T-helper 2 cell treated with Interferon-gamma antibody and Interleukin-4, amounts not matched to agents 5 μg/mL and 100 μg/mL, for 36 hours (primary cell): ENCODE results near the gene THSD8.
"Not testable (repeated sequence)": the region's sequence is repeated elsewhere in the genome, so short reads cannot be mapped to it uniquely, and the experiment has no call there.

ENCODE experiments used
- DNase-seq: peaks from one replicate; pipeline ENCODE4 v3.0.0; 2021; ENCODE audit warnings: low spot score
- H3K27ac Mint-ChIP-seq: one replicate; pipeline ENCODE4 v1.8.0; 2021; ENCODE audit warnings: mild to moderate bottlenecking, mixed read lengths
- H3K27me3 Mint-ChIP-seq: one replicate; pipeline ENCODE4 v1.8.0; 2021; ENCODE audit warnings: low read depth, mixed read lengths
- H3K36me3 Mint-ChIP-seq: one replicate; pipeline ENCODE4 v1.8.0; 2021; ENCODE audit warnings: low read depth, mixed read lengths
- H3K4me1 Mint-ChIP-seq: one replicate; pipeline ENCODE4 v1.8.0; 2021; ENCODE audit warnings: low read depth, mixed read lengths
- H3K4me3 Mint-ChIP-seq: one replicate; pipeline ENCODE4 v1.8.0; 2022; ENCODE audit warnings: mild to moderate bottlenecking, moderate library complexity, mixed read lengths
- H3K9me3 Mint-ChIP-seq: one replicate; pipeline ENCODE4 v1.8.0; 2021; ENCODE audit warnings: mixed read lengths

Gene THSD8

GRCh38 chr19:12838182-12838885, 36.5 kb downstream of the THSD8 start, which contains the start of gene MAST1:
Gene MAST1 (plus strand): TSS chr19:12838515. CDS start chr19:12838573, 58 bp downstream.
- peak within 1 kb of the TSS; percentile 16 for H3K27ac Mint-ChIP-seq
- H3K4me1 Mint-ChIP-seq, result peaks cover 32% of the 10 kb centered on the region
- H3K4me3 Mint-ChIP-seq, result peak within 1 kb of the TSS; percentile 70
- no peaks in the 10 kb centered on the region for H3K9me3 Mint-ChIP-seq
- H3K36me3 Mint-ChIP-seq, result no peaks in the 10 kb centered on the region
- H3K27me3 Mint-ChIP-seq, result peaks cover 74% of the 10 kb centered on the region
- peak; percentile 56 for DNase-seq

- Mint-ChIP-seq H3K4me1 (peaks cover 32% of the 10 kb centered on the region), H3K27me3 (peaks cover 73% of the 10 kb centered on the region), H3K4me3 (peak overlapping the region; percentile 70), H3K27ac (peak overlapping the region; percentile 16), H3K36me3 (no peaks in the 10 kb centered on the region), H3K9me3 (no peaks in the 10 kb centered on the region)
- peak; percentile 23 for DNase-seq
These were observed 37.3 kb downstream of the THSD8 start for GRCh38 chr19:12838886-12839756.

DNA sequence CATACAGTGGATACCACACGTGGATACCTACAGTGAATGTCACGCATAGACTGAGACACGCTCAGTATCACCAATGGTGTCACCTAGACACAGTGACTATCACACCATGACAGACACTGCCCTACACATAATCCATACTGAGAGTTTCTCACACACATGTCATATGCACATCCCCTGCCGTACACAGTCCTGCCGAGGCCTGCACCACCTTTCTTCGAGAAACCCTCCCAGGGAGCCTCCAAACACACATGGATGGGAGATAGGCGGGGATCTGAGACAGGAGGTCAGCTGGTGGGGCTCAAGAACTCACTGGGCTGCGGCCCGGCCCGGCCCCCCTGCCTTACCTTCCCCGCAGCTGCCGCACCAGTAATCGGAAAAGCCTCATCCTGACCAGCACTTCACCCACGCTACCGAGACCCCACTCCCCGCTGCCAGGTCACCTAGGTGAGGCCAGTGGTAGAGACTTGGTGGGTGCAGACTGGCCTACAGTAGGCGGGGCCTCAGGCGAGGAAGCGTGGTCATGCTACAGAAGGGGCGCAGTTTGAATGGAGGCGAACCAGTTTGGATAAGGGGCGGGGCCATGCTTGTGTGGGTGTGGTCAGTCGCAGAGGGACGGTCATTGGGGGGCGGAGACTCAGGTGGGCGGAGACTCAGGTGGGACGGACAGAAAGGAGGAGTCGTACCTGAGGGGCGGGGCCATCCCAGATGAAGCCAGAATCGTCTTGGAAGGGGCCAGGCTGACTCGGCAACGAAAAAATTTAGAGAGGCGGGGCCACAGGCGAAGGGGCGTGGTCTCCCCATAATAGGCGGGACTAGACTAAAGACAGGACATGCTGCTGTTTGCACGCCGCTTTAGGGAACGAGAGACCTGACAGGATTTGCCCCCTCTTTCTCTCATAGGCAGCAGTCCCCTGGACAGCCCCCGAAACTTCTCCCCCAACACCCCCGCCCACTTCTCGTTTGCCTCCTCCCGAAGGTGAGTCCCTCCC, 38.5 kb downstream of the THSD8 start:
- peak overlapping the region; percentile 58 for H3K4me3 Mint-ChIP-seq
- no peaks in the 10 kb centered on the region for H3K36me3 Mint-ChIP-seq
- peak; percentile 49 for DNase-seq
- H3K27ac Mint-ChIP-seq, result no peak overlapping the region
- peaks cover 64% of the 10 kb centered on the region for H3K27me3 Mint-ChIP-seq
- H3K4me1 Mint-ChIP-seq, result peaks cover 27% of the 10 kb centered on the region
- H3K9me3 Mint-ChIP-seq, result no peaks in the 10 kb centered on the region

DNA sequence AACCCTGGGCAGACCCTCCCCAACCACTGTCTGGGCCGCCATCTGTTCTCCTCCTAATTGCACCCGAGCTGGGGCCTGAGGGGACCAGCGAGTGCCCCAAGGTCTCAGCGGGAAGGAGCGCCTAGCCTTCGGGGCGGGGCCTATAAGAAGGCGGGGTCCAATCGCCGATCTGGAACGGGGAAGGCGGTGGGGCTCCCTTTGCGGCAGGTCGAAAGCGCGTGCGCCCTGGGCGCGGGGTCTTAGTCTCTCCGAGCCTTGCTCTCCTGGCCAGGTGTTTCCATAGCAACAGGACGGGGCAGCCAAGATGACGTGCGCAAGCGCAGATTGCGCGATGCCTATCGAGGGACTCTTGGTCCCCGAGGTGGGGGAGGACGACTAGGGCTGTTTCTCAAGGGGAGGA, 39.2 kb downstream of the THSD8 start:
- Mint-ChIP-seq H3K4me1 (peaks cover 24% of the 10 kb centered on the region), H3K36me3 (no peaks in the 10 kb centered on the region), H3K27ac (no peak overlapping the region), H3K27me3 (peaks cover 57% of the 10 kb centered on the region), H3K9me3 (no peaks in the 10 kb centered on the region), H3K4me3 (peak overlapping the region; percentile 58)
- peak; percentile 26 for DNase-seq

- Mint-ChIP-seq H3K27me3 (peaks cover 44% of the 10 kb centered on the region), H3K9me3 (no peaks in the 10 kb centered on the region), H3K4me3 (no peak overlapping the region), H3K36me3 (no peaks in the 10 kb centered on the region), H3K27ac (no peak overlapping the region), H3K4me1 (peaks cover 23% of the 10 kb centered on the region)
- DNase-seq, result no peak
These were observed 40.6 kb downstream of the THSD8 start for GRCh38 chr19:12842511-12842910.

- no peak for DNase-seq
- Mint-ChIP-seq H3K27me3 (peaks cover 39% of the 10 kb centered on the region), H3K9me3 (no peaks in the 10 kb centered on the region), H3K27ac (no peak overlapping the region), H3K36me3 (no peaks in the 10 kb centered on the region), H3K4me1 (peaks cover 23% of the 10 kb centered on the region), H3K4me3 (no peak overlapping the region)
These were observed 41.5 kb downstream of the THSD8 start for GRCh38 chr19:12843328-12843727.

DNA sequence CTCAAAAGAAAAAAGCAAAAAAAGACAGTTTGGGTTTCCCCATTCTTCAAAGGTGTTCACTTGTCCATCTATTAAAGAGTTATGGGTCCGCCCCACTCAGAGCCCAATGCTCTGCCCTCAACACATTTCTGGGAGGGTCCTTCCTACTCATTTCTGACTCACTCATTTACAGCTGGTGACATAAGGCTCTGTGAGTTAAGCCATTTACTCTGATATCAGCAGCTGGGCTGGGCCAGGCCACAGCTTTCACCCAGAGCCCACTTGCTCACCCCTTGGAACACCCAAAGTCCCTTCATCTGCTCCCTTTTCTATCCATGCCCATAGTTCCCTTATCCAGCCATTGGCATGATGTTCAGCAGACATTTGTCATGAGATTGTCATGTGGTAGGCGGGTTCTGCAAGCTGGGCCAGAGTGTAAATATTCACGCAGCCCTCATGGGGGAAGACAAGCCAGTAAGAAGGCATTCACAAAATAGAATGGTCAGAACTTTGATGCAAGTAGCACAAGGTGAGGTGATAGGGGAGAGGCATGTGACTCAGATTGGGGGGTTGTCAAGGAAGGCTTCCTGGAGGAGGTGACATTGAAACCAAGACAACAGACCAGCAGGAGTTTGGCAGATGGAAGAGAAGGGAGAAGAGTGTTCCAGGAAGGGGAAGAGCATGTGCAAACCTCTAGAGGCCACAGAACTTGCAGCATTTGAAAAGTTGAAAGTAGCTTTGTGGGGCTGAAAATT, 42.3 kb downstream of the THSD8 start:
- H3K4me3 Mint-ChIP-seq, result no peak overlapping the region
- no peaks in the 10 kb centered on the region for H3K36me3 Mint-ChIP-seq
- H3K4me1 Mint-ChIP-seq, result peaks cover 18% of the 10 kb centered on the region
- H3K9me3 Mint-ChIP-seq, result no peaks in the 10 kb centered on the region
- H3K27ac Mint-ChIP-seq, result no peak overlapping the region
- H3K27me3 Mint-ChIP-seq, result peaks cover 33% of the 10 kb centered on the region
- no peak for DNase-seq

GRCh38 chr19:12846613-12847012, 44.7 kb downstream of the THSD8 start:
- not testable (repeated sequence) for H3K27ac Mint-ChIP-seq, H3K9me3 Mint-ChIP-seq, H3K4me3 Mint-ChIP-seq, DNase-seq, H3K4me1 Mint-ChIP-seq, H3K36me3 Mint-ChIP-seq, H3K27me3 Mint-ChIP-seq

DNA sequence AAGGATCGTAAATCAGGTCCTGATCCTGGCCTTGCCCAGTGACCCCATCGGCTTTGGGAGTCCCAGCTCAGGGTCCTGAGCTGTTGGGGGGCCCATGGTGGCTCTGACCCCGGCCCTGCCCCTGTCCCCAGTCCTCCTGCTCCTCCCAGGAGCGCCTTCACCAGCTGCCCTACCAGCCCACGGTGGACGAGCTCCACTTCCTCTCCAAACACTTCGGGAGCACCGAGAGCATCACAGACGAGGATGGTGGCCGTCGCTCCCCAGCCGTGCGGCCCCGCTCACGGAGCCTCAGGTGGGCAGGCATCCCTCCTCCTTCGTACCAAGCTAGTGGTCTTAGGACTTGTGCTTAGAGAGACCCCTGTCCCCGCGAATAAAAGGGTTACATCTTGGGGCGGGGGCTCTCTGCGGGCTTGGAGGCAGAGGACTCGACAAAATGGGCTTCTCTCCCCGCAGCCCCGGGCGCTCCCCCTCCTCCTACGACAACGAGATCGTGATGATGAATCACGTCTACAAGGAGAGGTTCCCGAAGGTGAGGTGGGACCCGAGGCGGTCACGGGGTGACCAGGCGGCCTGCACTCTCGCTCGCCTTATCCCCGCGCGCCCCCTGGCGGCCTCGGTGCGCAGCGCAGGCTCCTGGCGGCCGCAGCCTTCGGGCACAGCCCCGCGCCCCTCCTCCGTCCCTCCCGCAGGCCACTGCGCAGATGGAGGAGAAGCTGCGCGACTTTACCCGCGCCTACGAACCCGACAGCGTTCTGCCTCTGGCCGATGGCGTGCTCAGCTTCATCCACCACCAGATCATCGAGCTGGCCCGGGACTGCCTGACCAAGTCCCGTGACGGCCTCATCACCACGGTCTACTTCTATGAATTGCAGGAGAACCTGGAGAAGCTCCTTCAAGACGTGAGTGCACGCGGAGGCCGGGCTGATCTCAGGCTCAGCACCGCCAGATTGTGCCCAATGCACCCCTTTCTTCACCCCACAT, 45.6 kb downstream of the THSD8 start:
- Mint-ChIP-seq H3K27ac (no peak overlapping the region), H3K9me3 (no peaks in the 10 kb centered on the region), H3K4me3 (peak overlapping the region; percentile 67), H3K27me3 (peaks cover 6% of the 10 kb centered on the region), H3K4me1 (no peaks in the 10 kb centered on the region), H3K36me3 (no peaks in the 10 kb centered on the region)
- DNase-seq, result peak; percentile 90
